Fibroblast of lung (primary cell): ENCODE data around the gene TMEM221.

Experiments used
- EZH2 ChIP-seq: IDR thresholded peaks from 2 replicates; pipeline ENCODE4 v1.5.1; 2012; ENCODE audit warnings: low read length, control low read depth, mild to moderate bottlenecking; ENCODE audit errors: missing control alignments
- TF ChIP-seq, protein P1 (sequence below), 2 donors: IDR thresholded peaks in 1 of 2; conservative IDR thresholded peaks in 1 of 2; 1 replicate in 1 of 2; 2 replicates in 1 of 2; pipeline ENCODE4 v1.5.1; 2011 to 2012; ENCODE audit warnings: low read length in 2 of 2, control low read depth in 1 of 2, inconsistent platforms in 1 of 2, low read depth in 1 of 2, mild to moderate bottlenecking in 1 of 2

GRCh38 chr19:17424743-17425365, 23.6 kb downstream of the TMEM221 start:
- TF ChIP-seq, protein P1, sequence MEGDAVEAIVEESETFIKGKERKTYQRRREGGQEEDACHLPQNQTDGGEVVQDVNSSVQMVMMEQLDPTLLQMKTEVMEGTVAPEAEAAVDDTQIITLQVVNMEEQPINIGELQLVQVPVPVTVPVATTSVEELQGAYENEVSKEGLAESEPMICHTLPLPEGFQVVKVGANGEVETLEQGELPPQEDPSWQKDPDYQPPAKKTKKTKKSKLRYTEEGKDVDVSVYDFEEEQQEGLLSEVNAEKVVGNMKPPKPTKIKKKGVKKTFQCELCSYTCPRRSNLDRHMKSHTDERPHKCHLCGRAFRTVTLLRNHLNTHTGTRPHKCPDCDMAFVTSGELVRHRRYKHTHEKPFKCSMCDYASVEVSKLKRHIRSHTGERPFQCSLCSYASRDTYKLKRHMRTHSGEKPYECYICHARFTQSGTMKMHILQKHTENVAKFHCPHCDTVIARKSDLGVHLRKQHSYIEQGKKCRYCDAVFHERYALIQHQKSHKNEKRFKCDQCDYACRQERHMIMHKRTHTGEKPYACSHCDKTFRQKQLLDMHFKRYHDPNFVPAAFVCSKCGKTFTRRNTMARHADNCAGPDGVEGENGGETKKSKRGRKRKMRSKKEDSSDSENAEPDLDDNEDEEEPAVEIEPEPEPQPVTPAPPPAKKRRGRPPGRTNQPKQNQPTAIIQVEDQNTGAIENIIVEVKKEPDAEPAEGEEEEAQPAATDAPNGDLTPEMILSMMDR (conservative IDR thresholded peaks at IDR 0.05 in 1 of 2, IDR thresholded peaks at IDR 0.05 in 1 of 2; ENCODE audit: low read depth in 1 of 2, low read length in 2 of 2) = peak; percentile 24 to 52
- TF ChIP-seq EZH2 = no peak
